CD4-positive, alpha-beta T cell treated with Interleukin-10 for 1 hour (primary cell): ENCODE data around the gene BEST2.

Experiments
- DNase-seq: peaks from one replicate; pipeline ENCODE4 v3.0.0-alpha.2; 2020

The BEST2 gene

DNA sequence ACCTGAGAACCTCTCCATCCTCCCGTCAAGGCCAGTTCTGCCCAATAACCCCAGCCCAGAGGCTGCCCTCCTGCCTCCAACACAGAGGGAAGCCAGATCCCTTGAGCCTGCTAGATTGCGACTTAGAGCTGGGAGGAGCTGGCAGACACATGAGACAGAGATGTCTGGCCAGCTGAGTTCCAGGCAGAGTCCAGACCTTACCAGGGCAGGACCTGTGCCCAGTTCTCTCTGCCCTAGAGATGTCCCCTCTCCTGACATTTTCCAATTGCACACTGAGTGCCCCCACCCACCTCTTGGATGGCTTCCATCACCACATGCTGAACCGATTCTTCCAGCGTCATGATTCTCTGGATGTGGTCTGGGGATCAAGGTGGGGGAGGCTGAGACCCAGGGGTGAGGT lies 20.7 kb downstream of the BEST2 start:
- DNase-seq = no peak

GRCh38 chr19:12773571-12773970 lies 22.0 kb downstream of the BEST2 start:
- DNase-seq = no peak

DNA sequence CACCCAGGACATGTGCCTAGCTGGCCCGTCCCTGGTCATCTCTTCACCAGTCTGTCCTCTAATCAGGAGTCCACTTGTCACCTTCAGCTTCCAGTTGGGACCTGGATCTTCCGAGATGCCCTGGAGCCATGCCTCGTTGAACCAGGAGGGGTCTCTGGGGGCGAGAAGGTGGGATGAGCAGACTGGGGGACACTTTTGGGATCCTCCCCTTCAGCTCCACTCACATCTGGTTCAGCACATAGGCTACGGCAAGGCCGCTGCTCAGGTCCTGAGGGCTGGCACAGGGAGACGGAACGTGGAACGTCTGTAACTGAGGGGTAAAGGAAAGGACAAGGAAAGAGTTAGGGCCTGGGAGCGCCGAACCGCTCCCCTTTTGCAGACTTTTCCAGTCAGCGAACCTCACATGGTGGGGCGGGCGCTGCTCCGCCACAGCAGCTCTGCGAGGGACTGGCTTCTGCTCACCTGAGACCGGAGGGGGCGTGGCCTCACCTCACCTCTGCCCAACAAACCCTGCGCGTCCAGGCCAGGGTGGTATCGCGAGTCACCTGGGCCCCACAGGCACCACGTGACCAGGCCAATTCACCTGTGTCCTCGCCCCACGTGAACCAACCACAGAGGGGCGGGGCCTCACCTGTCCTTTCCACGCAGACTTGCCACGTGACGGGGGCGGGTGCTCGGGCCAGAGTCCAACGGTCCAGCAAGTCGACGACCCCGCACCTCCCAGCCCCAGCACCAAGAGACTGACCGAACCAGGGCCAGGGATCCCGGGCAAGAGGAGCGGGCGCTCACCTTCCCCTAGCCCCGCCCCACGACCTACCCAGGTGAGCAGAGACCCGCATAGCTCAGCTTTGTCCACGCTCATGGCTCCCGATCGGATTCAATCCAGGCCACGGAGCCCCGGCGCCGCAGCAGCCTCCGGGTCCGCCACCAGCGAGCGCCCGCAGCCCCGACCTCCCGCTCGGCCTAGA lies 23.3 kb downstream of the BEST2 start, which contains the start of gene HOOK2:
HOOK2 (minus strand) TSS at position 965 of the 968 bp plus-strand sequence; CDS start at position 862, 103 bp downstream.
- peak; percentile 69 for DNase-seq

GRCh38 chr19:12777217-12778016 lies 25.8 kb downstream of the BEST2 start:
- DNase-seq = peak; percentile 85

DNA sequence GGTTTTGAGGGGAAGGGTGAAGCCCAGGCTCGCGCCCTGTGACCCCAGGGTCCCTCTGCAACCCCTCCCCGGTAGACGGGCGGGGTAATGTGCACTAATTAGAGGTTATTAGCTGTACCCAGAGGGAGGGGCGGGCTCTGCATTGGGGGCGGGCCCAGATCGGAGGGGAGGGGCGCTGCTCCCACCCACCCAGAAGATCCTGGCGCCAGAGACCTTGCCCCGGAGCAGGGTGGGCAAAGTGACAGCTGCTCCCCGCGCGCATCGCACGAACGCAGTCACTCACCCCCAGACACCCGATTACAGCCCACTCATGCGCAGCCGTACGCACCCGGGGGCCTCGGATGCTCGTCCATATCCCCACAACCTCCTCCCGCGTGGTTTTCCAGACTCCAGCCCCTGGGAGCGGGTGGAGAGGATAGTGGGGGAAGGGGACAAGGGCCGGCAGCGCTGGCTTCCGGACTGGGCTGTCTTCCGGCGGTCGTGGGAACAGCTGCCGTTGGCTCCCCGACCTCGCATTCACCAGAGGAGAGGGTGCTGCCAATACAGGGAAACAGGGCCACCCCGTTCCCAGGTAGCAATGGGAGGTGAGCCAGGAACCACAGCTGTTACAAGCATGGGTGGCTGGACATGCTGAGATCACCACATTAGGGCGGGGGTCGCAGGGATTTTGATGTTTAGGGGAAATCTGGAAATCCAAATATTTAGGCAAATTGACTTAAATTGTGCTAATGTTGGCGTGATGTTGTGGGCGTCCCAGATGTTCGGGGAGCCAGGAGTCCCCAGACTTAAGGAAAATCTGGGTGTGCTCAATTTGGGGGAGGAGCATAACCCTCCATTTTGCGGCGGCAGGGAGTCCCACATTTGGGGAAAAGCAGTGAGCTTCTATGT lies 26.7 kb downstream of the BEST2 start:
- peak; percentile 64 for DNase-seq

DNA sequence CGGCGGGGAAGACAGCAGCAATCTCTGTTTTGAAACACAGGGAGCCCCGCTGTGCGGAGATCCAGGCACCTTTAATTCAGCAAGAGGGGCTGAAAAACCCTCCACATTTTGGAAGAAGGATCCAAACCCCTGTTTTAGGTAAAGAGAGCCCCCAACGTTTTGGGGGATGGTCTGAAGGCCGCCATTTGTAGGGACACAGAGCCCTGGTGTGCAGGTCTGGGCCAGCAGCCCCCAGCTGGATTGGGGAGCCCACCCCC lies 27.2 kb downstream of the BEST2 start:
- DNase-seq = no peak

DNA sequence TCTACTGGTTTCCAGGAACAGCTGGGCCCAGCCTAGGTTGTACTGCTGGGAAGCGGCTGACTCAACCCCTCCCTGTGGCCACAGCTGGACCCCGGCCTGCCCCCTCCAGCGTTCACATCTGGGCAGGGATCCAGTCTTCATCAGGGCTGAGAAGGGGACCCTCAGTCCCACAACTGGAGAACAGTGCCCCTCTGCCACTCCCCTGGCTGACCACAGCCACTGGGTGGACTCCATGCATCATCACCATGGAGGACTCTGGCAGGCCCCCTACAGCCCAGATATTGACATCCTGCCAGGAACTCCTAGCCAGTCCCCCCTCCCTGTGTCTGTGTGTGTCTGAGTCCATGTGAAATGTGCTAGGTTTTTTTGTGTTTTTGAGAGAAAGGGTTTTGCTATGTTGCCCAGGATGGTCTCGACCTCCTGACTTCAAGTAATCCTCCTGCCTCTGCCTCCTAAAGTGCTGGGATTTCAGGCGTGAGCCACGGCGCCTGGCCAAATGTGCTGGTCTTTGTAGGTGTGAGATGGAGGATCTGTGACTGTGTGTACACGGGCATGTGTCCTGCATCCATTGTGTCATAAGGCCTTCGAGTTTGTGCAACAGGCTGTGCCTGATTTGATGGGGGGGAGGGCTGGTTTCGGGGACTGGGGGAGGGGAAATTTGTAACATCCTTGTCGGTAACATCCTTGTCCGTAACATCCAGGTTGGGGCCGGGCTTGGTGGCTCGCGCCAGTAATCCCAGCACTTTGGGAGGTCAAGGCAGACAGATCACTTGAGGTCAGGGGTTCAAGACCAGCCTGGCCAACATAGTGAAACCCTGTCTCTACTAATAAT lies 27.8 kb downstream of the BEST2 start:
- DNase-seq = no peak

DNA sequence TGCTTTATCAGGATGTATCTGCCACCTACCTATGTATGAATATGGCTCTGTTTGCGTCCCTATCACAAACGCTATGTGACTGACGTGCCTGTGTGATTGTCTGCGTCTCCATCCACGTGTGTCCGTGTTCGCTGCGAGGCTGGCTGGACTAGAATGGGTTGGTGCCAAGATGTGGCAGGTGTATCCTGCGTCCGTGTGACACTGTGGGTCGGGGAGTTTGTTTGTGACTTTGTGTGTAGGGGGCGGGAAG lies 30.5 kb downstream of the BEST2 start:
- no peak for DNase-seq

GRCh38 chr19:12782424-12783290 lies 31.1 kb downstream of the BEST2 start:
- DNase-seq = peak; percentile 94

DNA sequence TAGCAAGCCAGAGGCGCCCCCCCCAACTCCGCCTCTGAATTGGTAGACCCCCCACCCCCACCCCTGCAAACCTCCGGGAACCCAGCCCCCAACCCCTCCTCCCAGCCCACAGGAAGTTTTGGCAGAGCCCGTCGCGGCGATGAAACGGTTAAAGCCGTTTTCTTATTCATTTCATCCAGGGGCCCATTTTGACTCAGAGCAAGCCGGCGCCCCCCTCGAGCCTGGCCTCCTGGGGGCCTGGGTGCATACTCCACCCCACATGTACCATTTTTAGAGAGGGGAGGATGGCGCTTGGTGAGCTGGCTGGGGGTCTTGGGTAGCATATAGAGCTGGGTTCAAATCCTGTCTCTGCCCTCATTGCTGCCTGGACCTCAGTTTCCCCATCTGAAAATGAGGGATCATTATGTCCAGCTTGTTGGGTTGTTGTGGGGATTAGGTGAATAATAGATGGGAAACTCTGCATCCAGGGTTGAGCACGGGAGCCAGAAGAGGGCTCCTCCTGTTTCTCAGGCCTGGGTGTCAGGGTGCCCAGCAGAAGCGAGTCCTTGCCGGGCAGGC lies 31.8 kb downstream of the BEST2 start:
- peak; percentile 48 for DNase-seq

GRCh38 chr19:12783849-12784393 lies 32.3 kb downstream of the BEST2 start:
- DNase-seq = peak; percentile 50

GRCh38 chr19:12784394-12784870 lies 32.8 kb downstream of the BEST2 start:
- DNase-seq = peak; percentile 49

- DNase-seq = peak; percentile 81
Observed at GRCh38 chr19:12784871-12785430, 33.4 kb downstream of the BEST2 start.

DNA sequence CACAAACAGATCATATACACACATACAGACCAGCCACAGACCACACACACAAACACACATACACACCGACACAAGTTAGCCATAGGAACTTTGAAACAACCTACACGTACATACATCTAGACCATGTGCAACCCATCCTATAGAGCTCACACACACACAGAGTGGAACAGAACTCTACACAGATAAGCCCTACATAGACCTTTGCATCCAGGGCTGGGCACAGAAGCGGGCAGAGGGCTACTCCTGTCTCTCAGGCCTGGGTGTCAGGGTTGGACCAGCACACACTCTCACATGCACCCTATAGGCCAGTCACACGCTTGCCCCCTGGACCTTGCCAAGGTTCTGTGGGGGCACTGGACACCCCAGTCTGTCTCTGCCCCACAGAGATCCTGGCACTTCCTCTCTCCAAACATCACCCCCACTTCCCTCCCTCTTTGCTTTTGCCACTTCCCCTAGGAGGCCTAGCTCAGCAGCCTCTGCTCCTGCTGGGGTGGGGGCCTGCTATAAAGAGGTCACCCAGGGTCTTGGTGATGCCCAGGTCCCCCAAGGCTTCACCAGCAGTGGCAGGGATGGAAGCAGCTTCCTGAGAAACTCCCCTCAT lies 33.9 kb downstream of the BEST2 start:
- no peak for DNase-seq

DNA sequence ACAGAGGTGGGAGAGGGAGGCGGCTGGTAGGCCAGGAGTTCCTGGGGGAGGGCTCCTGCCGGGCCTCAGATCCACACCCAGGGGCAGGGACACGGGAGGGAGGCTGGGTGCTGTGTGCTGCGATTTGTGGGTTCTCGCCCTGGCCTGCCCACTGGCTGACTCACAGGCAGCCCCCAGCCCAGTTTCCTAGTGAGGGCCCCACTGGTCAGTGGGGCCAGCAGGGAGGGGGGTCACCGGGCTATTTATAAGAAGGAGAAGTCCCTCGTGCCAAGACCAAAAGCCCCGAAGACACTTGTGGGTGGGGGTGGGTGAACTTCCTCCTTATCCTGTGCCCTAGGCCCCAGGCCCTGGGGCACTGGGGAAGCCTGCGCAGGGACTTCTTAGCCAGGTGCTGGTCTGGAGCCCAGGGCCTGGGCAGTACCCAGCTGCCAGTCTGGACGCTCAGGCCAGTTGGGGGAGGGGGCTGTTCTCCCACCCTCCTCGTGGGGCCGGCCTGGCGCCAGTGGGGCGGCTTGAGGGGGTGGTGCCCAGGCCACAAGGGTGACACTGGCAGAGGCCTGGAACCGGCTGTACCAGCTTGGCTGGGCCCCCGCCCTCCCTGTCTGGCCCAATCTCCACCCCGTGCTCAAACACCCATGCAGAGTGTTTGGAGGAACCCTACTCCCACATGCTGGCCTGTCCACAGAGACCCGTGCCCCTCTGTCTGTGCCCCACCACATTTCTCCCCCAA lies 34.7 kb downstream of the BEST2 start:
- peak; percentile 47 for DNase-seq

GRCh38 chr19:12786952-12787351 lies 35.4 kb downstream of the BEST2 start:
- DNase-seq = no peak

- no peak for DNase-seq
Observed at GRCh38 chr19:12787458-12787857, 35.9 kb downstream of the BEST2 start.

DNA sequence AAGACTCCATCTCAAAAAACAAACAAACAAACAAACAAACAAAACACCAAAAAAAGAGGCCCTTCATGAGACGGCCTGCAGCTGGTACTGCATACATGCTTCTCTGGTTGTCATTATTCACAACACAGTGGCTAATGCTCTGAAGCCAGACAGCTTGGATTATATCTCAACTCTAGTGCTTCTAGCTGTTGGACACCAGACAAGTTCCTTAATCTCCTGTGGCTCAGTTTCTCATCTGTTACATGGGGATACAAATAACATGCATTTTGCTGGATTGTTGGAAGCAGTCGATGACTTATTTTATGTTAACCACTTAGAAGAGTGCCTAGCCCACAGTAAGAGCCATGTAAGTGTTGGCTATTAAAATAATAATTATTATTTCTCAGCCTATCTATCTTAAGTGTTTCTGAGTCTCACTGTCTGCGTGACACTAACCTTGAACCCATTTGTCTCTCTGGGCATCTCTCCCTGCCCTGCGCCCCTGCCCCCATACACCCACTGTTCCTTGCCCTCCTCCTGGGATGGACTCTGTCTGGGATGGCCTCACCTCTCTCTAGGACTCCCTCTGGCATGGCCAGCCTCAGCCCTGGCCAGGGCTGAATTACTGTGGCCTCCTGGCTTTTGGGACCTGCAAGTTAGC lies 36.6 kb downstream of the BEST2 start:
- no peak for DNase-seq
